GM12892 (cell line): ENCODE measurements around the gene SYT8.

Source experiments
- POLR2A ChIP-seq: IDR thresholded peaks from 2 replicates; pipeline ENCODE4 v1.6.1; 2011; ENCODE audit warnings: low read depth, low read length, control low read depth
- TAF1 ChIP-seq: IDR thresholded peaks from 2 replicates; pipeline ENCODE4 v1.6.1; 2011; ENCODE audit warnings: low read depth, mild to moderate bottlenecking, control low read depth, low read length, borderline replicate concordance

DNA sequence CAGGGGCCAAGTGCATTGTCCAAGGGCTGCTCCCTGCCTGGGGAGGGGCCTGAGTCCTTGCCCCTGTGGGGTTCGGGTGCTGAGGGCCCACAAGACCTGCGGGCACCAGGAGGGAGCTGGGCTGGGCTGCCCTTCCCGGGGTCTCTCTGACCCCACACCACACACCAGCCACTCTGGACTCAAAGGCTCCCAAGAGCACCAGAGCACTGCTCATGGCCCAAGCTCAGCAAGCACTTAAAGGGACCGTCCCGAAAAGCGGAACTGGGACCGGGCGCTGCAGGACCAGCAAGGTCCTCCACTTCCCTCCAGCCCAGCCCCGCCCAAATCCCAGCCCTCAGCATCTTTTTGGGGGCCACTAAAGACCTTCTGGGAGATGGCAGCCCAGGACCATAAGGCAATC is 23.4 kb downstream of the SYT8 start:
- TF ChIP-seq POLR2A (no peak), TAF1 (no peak)
